ENCODE results near the gene NRP2. TPM values are rescaled to one million over a fixed set of nuclear protein-coding genes. Genes with fewer than 3 reads are reported as not detected.

NRP2 gene
- total RNA-seq, 2 experiments from 2014 or later: 0.35 to 2.6 TPM

DNA sequence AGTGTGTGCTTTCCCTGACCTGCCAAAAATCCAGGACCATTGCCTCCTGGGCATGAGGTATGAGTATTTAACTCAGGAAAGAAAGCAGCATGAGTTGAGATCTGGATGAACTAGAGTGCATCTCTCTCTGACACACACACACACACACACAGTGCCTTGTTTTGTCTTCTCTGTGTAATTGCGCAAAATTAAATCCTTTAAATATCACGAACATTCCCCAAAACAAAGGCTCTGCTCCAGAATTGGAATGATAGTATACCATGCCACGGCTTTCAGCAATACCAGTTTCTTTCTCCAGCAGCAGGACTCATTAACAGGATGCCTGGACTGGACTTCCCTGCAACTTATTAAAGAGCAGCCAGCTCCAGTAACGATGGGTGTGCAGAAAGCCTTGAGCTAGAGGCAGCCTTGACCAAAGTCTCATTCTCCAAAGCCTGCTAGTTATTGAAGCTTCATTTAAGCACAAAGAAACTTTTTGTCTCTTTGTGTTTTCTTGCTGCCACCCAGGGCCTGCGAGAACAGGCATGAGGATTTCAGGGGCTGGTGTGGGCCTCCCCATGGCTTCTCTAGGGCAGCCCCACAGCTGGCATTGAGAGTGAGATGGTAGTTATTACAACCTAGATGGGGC lies 101.7 kb downstream of the NRP2 start:
- Histone ChIP-seq H3K9me2 (ENCODE audit: insufficient read depth, low read length) (no peaks in the 10 kb centered on the region), H3K4me1 (ENCODE audit: insufficient read depth, low read length, poor library complexity, severe bottlenecking) (peaks cover 6% of the 10 kb centered on the region), H3K4me3 (ENCODE audit: low read depth, low read length, poor library complexity, severe bottlenecking) (no peak overlapping the region), H3K27ac (ENCODE audit: low read depth, low read length, poor library complexity, severe bottlenecking) (no peak overlapping the region), H4K20me1 (ENCODE audit: insufficient read depth, low read length) (no peaks in the 10 kb centered on the region), H3K79me2 (ENCODE audit: insufficient read depth, low read depth, low read length) (no peaks in the 10 kb centered on the region), H3K4me2 (ENCODE audit: low read length) (no peak overlapping the region), H3K36me3 (ENCODE audit: insufficient read depth, low read length) (no peaks in the 10 kb centered on the region), H3K9me3 (ENCODE audit: low read length) (no peaks in the 10 kb centered on the region), H2AFZ (ENCODE audit: low read length) (no peak overlapping the region)
- no TSS peak for BruUV-seq (replicated peaks)
- CTCF ChIA-PET (ENCODE audit: unreplicated experiment): no interaction called here
- POLR2A ChIA-PET: no interaction called here
- no peak for DNase-seq (ENCODE audit: low spot score)
- intact Hi-C loops (cut with micrococcal nuclease; ENCODE audit: unreplicated experiment): no loop called here
- no peak for TF ChIP-seq EZH2phosphoT487 (IDR thresholded peaks at IDR 0.05; ENCODE audit: borderline replicate concordance, low read depth, low read length)
- TF ChIP-seq, protein P1, sequence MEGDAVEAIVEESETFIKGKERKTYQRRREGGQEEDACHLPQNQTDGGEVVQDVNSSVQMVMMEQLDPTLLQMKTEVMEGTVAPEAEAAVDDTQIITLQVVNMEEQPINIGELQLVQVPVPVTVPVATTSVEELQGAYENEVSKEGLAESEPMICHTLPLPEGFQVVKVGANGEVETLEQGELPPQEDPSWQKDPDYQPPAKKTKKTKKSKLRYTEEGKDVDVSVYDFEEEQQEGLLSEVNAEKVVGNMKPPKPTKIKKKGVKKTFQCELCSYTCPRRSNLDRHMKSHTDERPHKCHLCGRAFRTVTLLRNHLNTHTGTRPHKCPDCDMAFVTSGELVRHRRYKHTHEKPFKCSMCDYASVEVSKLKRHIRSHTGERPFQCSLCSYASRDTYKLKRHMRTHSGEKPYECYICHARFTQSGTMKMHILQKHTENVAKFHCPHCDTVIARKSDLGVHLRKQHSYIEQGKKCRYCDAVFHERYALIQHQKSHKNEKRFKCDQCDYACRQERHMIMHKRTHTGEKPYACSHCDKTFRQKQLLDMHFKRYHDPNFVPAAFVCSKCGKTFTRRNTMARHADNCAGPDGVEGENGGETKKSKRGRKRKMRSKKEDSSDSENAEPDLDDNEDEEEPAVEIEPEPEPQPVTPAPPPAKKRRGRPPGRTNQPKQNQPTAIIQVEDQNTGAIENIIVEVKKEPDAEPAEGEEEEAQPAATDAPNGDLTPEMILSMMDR (conservative IDR thresholded peaks at IDR 0.05; ENCODE audit: low read length): no peak

DNA sequence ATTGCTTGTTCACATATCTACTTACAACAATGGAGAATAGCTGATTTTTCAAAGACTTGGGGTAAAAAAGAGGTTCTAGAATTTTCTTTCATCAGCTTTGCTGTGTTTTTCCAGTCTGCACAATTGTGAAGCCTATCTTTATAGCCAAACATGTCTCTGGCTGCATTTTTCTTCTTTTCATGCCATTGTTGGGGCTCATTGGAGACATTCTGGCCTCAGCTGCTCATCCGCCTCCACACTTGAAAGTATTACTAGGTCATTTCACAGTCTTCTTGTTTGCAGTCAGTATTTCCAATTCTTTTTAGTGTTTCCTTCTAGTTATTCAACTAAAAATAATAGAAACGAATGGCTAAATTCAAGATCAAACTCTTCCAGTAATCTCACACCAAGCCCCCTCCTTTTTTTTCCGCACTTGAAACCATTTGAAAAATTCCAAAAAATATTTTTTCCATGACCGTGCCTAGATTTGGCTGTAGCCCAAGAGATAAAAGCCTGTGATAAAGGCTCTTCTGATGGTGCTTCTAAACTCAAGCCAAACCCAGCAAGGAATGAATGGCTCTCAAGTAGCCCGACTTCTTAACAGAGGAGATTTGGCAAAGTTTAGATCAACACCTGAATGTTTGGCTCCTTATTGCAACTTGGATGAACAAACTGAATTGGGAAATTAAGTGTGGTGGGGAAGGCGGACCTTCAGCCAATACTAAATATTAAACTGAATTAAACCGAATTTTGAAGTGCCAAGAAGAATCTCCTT lies 103.4 kb downstream of the NRP2 start:
- Histone ChIP-seq H3K9me2 (ENCODE audit: insufficient read depth, low read length) (no peaks in the 10 kb centered on the region), H4K20me1 (ENCODE audit: insufficient read depth, low read length) (no peaks in the 10 kb centered on the region), H3K9me3 (ENCODE audit: low read length) (no peaks in the 10 kb centered on the region), H3K79me2 (ENCODE audit: insufficient read depth, low read depth, low read length) (no peaks in the 10 kb centered on the region), H3K4me1 (ENCODE audit: insufficient read depth, low read length, poor library complexity, severe bottlenecking) (peaks cover under 1% of the 10 kb centered on the region), H3K36me3 (ENCODE audit: insufficient read depth, low read length) (no peaks in the 10 kb centered on the region), H2AFZ (ENCODE audit: low read length) (no peak overlapping the region), H3K4me2 (ENCODE audit: low read length) (no peak overlapping the region), H3K27ac (ENCODE audit: low read depth, low read length, poor library complexity, severe bottlenecking) (no peak overlapping the region), H3K4me3 (ENCODE audit: low read depth, low read length, poor library complexity, severe bottlenecking) (no peak overlapping the region)
- BruUV-seq (replicated peaks): no TSS peak
- TF ChIP-seq EZH2phosphoT487 (IDR thresholded peaks at IDR 0.05; ENCODE audit: borderline replicate concordance, low read depth, low read length): no peak
- TF ChIP-seq, protein P1 (conservative IDR thresholded peaks at IDR 0.05; ENCODE audit: low read length): no peak
- DNase-seq (ENCODE audit: low spot score): no peak
- intact Hi-C loops (cut with micrococcal nuclease; ENCODE audit: unreplicated experiment): no loop called here
- CTCF ChIA-PET (ENCODE audit: unreplicated experiment): no interaction called here
- POLR2A ChIA-PET: no interaction called here

DNA sequence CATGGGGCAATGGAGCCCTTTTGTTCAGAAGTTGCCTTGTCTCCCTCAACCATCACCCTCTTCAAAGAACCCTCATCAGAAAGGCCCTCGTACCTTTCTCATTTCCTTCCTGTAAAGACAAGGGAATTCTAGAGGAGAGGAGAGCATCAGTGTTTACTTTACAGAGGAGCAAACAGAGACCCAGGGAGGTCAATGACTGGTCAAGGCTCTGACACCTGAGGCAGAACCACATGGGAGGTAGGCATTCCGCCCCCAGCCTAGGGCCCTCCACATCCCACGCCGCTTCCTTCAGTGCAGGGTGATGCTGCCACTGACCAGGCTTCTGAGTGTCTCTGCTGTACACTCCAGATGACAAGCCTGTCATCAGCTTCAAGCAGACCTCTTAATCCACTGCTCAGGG lies 104.7 kb downstream of the NRP2 start:
- intact Hi-C loops (cut with micrococcal nuclease; ENCODE audit: unreplicated experiment): no loop called here
- POLR2A ChIA-PET: no interaction called here
- Histone ChIP-seq H4K20me1 (ENCODE audit: insufficient read depth, low read length) (no peaks in the 10 kb centered on the region), H3K4me1 (ENCODE audit: insufficient read depth, low read length, poor library complexity, severe bottlenecking) (no peaks in the 10 kb centered on the region), H3K4me3 (ENCODE audit: low read depth, low read length, poor library complexity, severe bottlenecking) (no peak overlapping the region), H3K9me3 (ENCODE audit: low read length) (no peaks in the 10 kb centered on the region), H2AFZ (ENCODE audit: low read length) (no peak overlapping the region), H3K79me2 (ENCODE audit: insufficient read depth, low read depth, low read length) (no peaks in the 10 kb centered on the region), H3K36me3 (ENCODE audit: insufficient read depth, low read length) (no peaks in the 10 kb centered on the region), H3K27ac (ENCODE audit: low read depth, low read length, poor library complexity, severe bottlenecking) (no peak overlapping the region), H3K9me2 (ENCODE audit: insufficient read depth, low read length) (no peaks in the 10 kb centered on the region), H3K4me2 (ENCODE audit: low read length) (no peak overlapping the region)
- no peak for TF ChIP-seq EZH2phosphoT487 (IDR thresholded peaks at IDR 0.05; ENCODE audit: borderline replicate concordance, low read depth, low read length)
- TF ChIP-seq, protein P1 (conservative IDR thresholded peaks at IDR 0.05; ENCODE audit: low read length): no peak
- BruUV-seq (replicated peaks): no TSS peak
- no peak for DNase-seq (ENCODE audit: low spot score)
- CTCF ChIA-PET (ENCODE audit: unreplicated experiment): no interaction called here
